T47D (cell line): ENCODE measurements around the gene VANGL1.

Source experiments
- DNase-seq, 2 experiments: peaks; one replicate each; pipeline versions ENCODE4 v3.0.0 to v3.0.0-alpha.2; 2011 to 2012; ENCODE audit warnings: low read depth in 1 of 2, low spot score in 1 of 2
- JUND ChIP-seq: IDR thresholded peaks from 2 replicates; pipeline ENCODE4 v1.6.1; 2012; ENCODE audit warnings: low read depth
- in situ Hi-C: cut with HindIII; loops from 2 replicates; pipeline ENCODE4 v1.10.0; 2016; ENCODE audit warnings: low sequenced_read_pairs, low pct_unique_long_range_greater_than_20kb

VANGL1 gene

GRCh38 chr1:115678141-115678540 lies 36.4 kb downstream of the VANGL1 start:
- TF ChIP-seq JUND, result no peak
- in situ Hi-C loops, result no loop called here
- DNase-seq, result no peak

GRCh38 chr1:115679141-115679611 lies 37.4 kb downstream of the VANGL1 start:
- DNase-seq, result no peak
- TF ChIP-seq JUND, result no peak
- in situ Hi-C loops, result no loop called here

- no peak for DNase-seq
- in situ Hi-C loops, result no loop called here
- TF ChIP-seq JUND, result no peak
Observed at GRCh38 chr1:115680730-115681111, 39.0 kb downstream of the VANGL1 start.

GRCh38 chr1:115682792-115683191 lies 41.0 kb downstream of the VANGL1 start:
- in situ Hi-C loops, result no loop called here
- no peak for TF ChIP-seq JUND
- DNase-seq, result no peak

- in situ Hi-C loops, result no loop called here
Observed at GRCh38 chr1:115685029-115685705, 43.4 kb downstream of the VANGL1 start.

GRCh38 chr1:115687744-115688143 lies 46.0 kb downstream of the VANGL1 start:
- in situ Hi-C loops, result no loop called here
- TF ChIP-seq JUND, result no peak
- no peak for DNase-seq

More at GRCh38 chr1:115685029-115685705, 43.4 kb downstream of the VANGL1 start:
- DNase-seq, result no peak
- TF ChIP-seq JUND, result no peak

GRCh38 chr1:115690972-115691371 lies 49.2 kb downstream of the VANGL1 start:
- TF ChIP-seq JUND, result no peak

GRCh38 chr1:115692224-115692623 lies 50.5 kb downstream of the VANGL1 start:
- no peak for DNase-seq
- no peak for TF ChIP-seq JUND
- in situ Hi-C loops, result no loop called here

More at GRCh38 chr1:115690972-115691371, 49.2 kb downstream of the VANGL1 start:
- DNase-seq, result no peak
- in situ Hi-C loops, result no loop called here

GRCh38 chr1:115694805-115695204 lies 53.0 kb downstream of the VANGL1 start:
- no peak for DNase-seq
- in situ Hi-C loops, result no loop called here

GRCh38 chr1:115697619-115698018 lies 55.8 kb downstream of the VANGL1 start:
- in situ Hi-C loops, result no loop called here
- no peak for TF ChIP-seq JUND
- DNase-seq, result no peak

More at GRCh38 chr1:115694805-115695204, 53.0 kb downstream of the VANGL1 start:
- TF ChIP-seq JUND, result no peak

GRCh38 chr1:115701090-115701489 lies 59.3 kb downstream of the VANGL1 start:
- in situ Hi-C loops, result no loop called here
- no peak for DNase-seq
- TF ChIP-seq JUND, result no peak

- TF ChIP-seq JUND, result no peak
- in situ Hi-C loops, result no loop called here
- no peak for DNase-seq
Observed at GRCh38 chr1:115702959-115703358, 61.2 kb downstream of the VANGL1 start.

- no peak for TF ChIP-seq JUND
- no peak for DNase-seq
- in situ Hi-C loops, result no loop called here
Observed at GRCh38 chr1:115705085-115705951, 63.5 kb downstream of the VANGL1 start.
